Prostate gland (tissue), 2 donors: ENCODE data around the gene CHI3L1.

Experiments used
- POLR2A ChIP-seq: fragments of 450-650 bp; IDR thresholded peaks from one replicate; pipeline ENCODE4 v1.6.1; 2016; ENCODE audit warnings: antibody characterized with exemption, mild to moderate bottlenecking
- TF ChIP-seq, protein P1 (sequence below), 4 experiments: fragments of 200-600 bp in 2 of 4; fragments of 450-650 bp in 2 of 4; sonication (generic) in 2 of 4; IDR thresholded peaks; 1 replicate in 3 of 4; 2 replicates in 1 of 4; pipeline ENCODE4 v1.5.1; 2016 to 2019; ENCODE audit warnings: antibody characterized with exemption in 4 of 4, mild to moderate bottlenecking in 2 of 4, moderate library complexity in 2 of 4

- TF ChIP-seq, protein P1, sequence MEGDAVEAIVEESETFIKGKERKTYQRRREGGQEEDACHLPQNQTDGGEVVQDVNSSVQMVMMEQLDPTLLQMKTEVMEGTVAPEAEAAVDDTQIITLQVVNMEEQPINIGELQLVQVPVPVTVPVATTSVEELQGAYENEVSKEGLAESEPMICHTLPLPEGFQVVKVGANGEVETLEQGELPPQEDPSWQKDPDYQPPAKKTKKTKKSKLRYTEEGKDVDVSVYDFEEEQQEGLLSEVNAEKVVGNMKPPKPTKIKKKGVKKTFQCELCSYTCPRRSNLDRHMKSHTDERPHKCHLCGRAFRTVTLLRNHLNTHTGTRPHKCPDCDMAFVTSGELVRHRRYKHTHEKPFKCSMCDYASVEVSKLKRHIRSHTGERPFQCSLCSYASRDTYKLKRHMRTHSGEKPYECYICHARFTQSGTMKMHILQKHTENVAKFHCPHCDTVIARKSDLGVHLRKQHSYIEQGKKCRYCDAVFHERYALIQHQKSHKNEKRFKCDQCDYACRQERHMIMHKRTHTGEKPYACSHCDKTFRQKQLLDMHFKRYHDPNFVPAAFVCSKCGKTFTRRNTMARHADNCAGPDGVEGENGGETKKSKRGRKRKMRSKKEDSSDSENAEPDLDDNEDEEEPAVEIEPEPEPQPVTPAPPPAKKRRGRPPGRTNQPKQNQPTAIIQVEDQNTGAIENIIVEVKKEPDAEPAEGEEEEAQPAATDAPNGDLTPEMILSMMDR (IDR thresholded peaks at IDR 0.05): no peak
- TF ChIP-seq POLR2A: no peak
These were observed 37.2 kb downstream of the CHI3L1 start for GRCh38 chr1:203149188-203149840.
